Neural progenitor cell (in vitro differentiated cells): Measurements from ENCODE around the gene CDK18. TPM values are rescaled to one million over a fixed set of nuclear protein-coding genes. Genes with fewer than 3 reads are reported as not detected.

ENCODE experiments used
- DNase-seq: peaks from one replicate; pipeline ENCODE4 v3.0.0-alpha.2; 2016; ENCODE audit warnings: low spot score
- H2AFZ ChIP-seq: fragments of 200-600 bp; sonication (generic); replicated peaks from 2 replicates; pipeline ENCODE4 v1.6.1; 2016; ENCODE audit warnings: antibody characterized with exemption
- H3F3A ChIP-seq: fragments of 200-600 bp; sonication (generic); 2 replicates; pipeline ENCODE4 v1.6.1; 2016; ENCODE audit warnings: antibody characterized with exemption, low read depth
- H3K27ac ChIP-seq: fragments of 200-600 bp; sonication (generic); 2 replicates; pipeline ENCODE4 v1.5.1; 2016; ENCODE audit warnings: mild to moderate bottlenecking
- H3K27me3 ChIP-seq: fragments of 200-600 bp; sonication (generic); 2 replicates; pipeline ENCODE4 v1.6.1; 2016; ENCODE audit warnings: mild to moderate bottlenecking, moderate library complexity
- H3K36me3 ChIP-seq: fragments of 200-600 bp; sonication (generic); 2 replicates; pipeline ENCODE4 v1.5.1; 2016
- H3K4me1 ChIP-seq: fragments of 200-600 bp; sonication (generic); 2 replicates; pipeline ENCODE4 v1.6.1; 2016; ENCODE audit warnings: mixed run types
- H3K4me2 ChIP-seq: fragments of 200-600 bp; sonication (generic); 2 replicates; pipeline ENCODE4 v1.6.1; 2016
- H3K4me3 ChIP-seq: fragments of 200-600 bp; sonication (generic); 2 replicates; pipeline ENCODE4 v1.5.1; 2016
- H3K79me2 ChIP-seq: fragments of 200-600 bp; sonication (generic); 2 replicates; pipeline ENCODE4 v1.6.1; 2016; ENCODE audit warnings: low read depth
- H3K9ac ChIP-seq: fragments of 200-600 bp; sonication (generic); 2 replicates; pipeline ENCODE4 v1.6.1; 2016
- H3K9me3 ChIP-seq: fragments of 200-600 bp; sonication (generic); 2 replicates; pipeline ENCODE4 v1.5.1; 2016; ENCODE audit warnings: low read depth
- H4K20me1 ChIP-seq: fragments of 200-600 bp; sonication (generic); 2 replicates; pipeline ENCODE4 v1.6.1; 2016; ENCODE audit warnings: low read depth
- H3K27ac Mint-ChIP-seq: 3 replicates; pipeline ENCODE4 v1.8.0; 2021; ENCODE audit warnings: mixed read lengths
- H3K27me3 Mint-ChIP-seq: 2 replicates; pipeline ENCODE4 v1.8.0; 2022; ENCODE audit warnings: low read depth, mild to moderate bottlenecking, inconsistent platforms, moderate library complexity, mixed read lengths; ENCODE audit not compliant: insufficient read depth
- H3K36me3 Mint-ChIP-seq: 3 replicates; pipeline ENCODE4 v1.8.0; 2021; ENCODE audit warnings: mixed read lengths
- H3K4me1 Mint-ChIP-seq: 3 replicates; pipeline ENCODE4 v1.8.0; 2021; ENCODE audit warnings: mixed read lengths
- H3K4me3 Mint-ChIP-seq: 3 replicates; pipeline ENCODE4 v1.8.0; 2021; ENCODE audit warnings: mild to moderate bottlenecking, moderate library complexity, mixed read lengths
- H3K9me3 Mint-ChIP-seq: 3 replicates; pipeline ENCODE4 v1.8.0; 2020; ENCODE audit warnings: mixed read lengths
- EZH2 ChIP-seq: fragments of 200-600 bp; sonication (generic); IDR thresholded peaks from 2 replicates; pipeline ENCODE4 v1.6.1; 2017; ENCODE audit warnings: antibody characterized with exemption, mild to moderate bottlenecking, moderate library complexity
- EZH2phosphoT487 ChIP-seq: fragments of 200-600 bp; sonication (generic); IDR thresholded peaks from 2 replicates; pipeline ENCODE4 v1.6.1; 2017; ENCODE audit warnings: antibody characterized with exemption
- total RNA-seq: library from RNA; depleted of rRNA; stranded (reverse); fragments of >200 nt; gene quantifications from 2 replicates; pipeline ENCODE4 v1.2.3, GENCODE V29; 2015; ENCODE audit warnings: low replicate concordance
- TF ChIP-seq, protein P1 (sequence below): fragments of 200-600 bp; sonication (generic); IDR thresholded peaks from 2 replicates; pipeline ENCODE4 v1.5.1; 2017; ENCODE audit warnings: antibody characterized with exemption, mild to moderate bottlenecking

CDK18 gene
- total RNA-seq, 1 donor from 2014 or later, result 14.1 TPM

DNA sequence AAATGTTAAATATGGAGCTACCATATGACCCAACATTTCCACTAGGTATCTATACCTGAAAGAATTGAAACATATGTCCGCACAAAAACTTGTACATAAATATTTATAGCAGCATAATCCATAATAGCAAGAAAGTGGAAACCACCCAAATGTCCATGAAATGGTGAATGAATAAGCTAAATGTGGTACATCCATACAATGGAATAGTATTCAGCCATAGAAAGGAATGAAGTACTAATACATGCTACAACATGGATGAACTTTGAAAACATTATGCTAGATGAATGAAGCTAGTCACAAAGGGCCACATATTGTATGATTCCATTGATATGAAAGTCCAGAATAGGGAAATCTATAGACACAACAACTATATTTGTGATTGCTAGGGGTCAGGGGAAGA lies 28.6 kb upstream of the CDK18 start:
- H3K36me3 Mint-ChIP-seq, result no peaks in the 10 kb centered on the region
- Histone ChIP-seq H3K27me3 (peaks cover 43% of the 10 kb centered on the region), H3K4me2 (no peak overlapping the region), H3K36me3 (no peaks in the 10 kb centered on the region), H3K9me3 (no peaks in the 10 kb centered on the region), H3K4me1 (peaks cover 9% of the 10 kb centered on the region), H3K4me3 (no peak overlapping the region), H3K79me2 (no peaks in the 10 kb centered on the region), H3K9ac (no peak overlapping the region), H4K20me1 (no peaks in the 10 kb centered on the region), H2AFZ (no peak overlapping the region), H3K27ac (no peak overlapping the region), H3F3A (no peaks in the 10 kb centered on the region)
- DNase-seq, result no peak
- H3K9me3 Mint-ChIP-seq, result peaks cover 12% of the 10 kb centered on the region
- H3K27me3 Mint-ChIP-seq, result peaks cover 20% of the 10 kb centered on the region
- no peak overlapping the region for H3K27ac Mint-ChIP-seq
- TF ChIP-seq, protein P1, sequence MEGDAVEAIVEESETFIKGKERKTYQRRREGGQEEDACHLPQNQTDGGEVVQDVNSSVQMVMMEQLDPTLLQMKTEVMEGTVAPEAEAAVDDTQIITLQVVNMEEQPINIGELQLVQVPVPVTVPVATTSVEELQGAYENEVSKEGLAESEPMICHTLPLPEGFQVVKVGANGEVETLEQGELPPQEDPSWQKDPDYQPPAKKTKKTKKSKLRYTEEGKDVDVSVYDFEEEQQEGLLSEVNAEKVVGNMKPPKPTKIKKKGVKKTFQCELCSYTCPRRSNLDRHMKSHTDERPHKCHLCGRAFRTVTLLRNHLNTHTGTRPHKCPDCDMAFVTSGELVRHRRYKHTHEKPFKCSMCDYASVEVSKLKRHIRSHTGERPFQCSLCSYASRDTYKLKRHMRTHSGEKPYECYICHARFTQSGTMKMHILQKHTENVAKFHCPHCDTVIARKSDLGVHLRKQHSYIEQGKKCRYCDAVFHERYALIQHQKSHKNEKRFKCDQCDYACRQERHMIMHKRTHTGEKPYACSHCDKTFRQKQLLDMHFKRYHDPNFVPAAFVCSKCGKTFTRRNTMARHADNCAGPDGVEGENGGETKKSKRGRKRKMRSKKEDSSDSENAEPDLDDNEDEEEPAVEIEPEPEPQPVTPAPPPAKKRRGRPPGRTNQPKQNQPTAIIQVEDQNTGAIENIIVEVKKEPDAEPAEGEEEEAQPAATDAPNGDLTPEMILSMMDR, result no peak
- TF ChIP-seq EZH2, result no peak
- no peak for TF ChIP-seq EZH2phosphoT487
- no peak overlapping the region for H3K4me3 Mint-ChIP-seq
- peaks cover 29% of the 10 kb centered on the region for H3K4me1 Mint-ChIP-seq

DNA sequence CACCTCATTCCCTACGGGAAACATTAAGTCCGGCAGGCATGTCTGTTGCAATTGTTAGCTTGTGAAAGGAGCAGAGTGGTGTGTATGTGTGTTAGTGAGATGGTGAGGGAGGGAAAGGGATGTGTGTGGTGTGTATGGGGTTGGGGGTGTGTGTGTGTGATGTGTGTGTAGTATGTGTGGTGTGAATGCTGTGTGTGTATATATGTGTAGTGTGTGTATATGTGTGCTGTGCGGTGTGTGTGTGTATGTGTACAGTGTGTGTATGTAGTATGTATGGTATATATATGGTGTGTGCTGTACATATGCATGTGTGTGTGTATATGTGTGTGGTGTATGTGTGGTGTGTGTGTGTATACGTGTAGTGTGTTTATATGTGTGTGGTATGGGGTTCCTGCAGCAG lies 27.8 kb upstream of the CDK18 start:
- Mint-ChIP-seq H3K36me3 (no peaks in the 10 kb centered on the region), H3K9me3 (peaks cover 12% of the 10 kb centered on the region), H3K27me3 (peaks cover 22% of the 10 kb centered on the region), H3K4me3 (no peak overlapping the region), H3K27ac (no peak overlapping the region), H3K4me1 (peaks cover 35% of the 10 kb centered on the region)
- H2AFZ ChIP-seq, result no peak overlapping the region
- H3K9ac ChIP-seq, result no peak overlapping the region
- H3K4me3 ChIP-seq, result no peak overlapping the region
- DNase-seq, result no peak
- no peaks in the 10 kb centered on the region for H3K79me2 ChIP-seq
- H4K20me1 ChIP-seq, result peaks cover 6% of the 10 kb centered on the region
- peaks cover 16% of the 10 kb centered on the region for H3K4me1 ChIP-seq
- peaks cover 43% of the 10 kb centered on the region for H3K27me3 ChIP-seq
- no peak overlapping the region for H3K4me2 ChIP-seq
- peaks cover 7% of the 10 kb centered on the region for H3F3A ChIP-seq
- no peaks in the 10 kb centered on the region for H3K9me3 ChIP-seq
- no peak overlapping the region for H3K27ac ChIP-seq
- no peak for TF ChIP-seq EZH2phosphoT487
- TF ChIP-seq, protein P1, result no peak
- TF ChIP-seq EZH2, result no peak
- H3K36me3 ChIP-seq, result no peaks in the 10 kb centered on the region

DNA sequence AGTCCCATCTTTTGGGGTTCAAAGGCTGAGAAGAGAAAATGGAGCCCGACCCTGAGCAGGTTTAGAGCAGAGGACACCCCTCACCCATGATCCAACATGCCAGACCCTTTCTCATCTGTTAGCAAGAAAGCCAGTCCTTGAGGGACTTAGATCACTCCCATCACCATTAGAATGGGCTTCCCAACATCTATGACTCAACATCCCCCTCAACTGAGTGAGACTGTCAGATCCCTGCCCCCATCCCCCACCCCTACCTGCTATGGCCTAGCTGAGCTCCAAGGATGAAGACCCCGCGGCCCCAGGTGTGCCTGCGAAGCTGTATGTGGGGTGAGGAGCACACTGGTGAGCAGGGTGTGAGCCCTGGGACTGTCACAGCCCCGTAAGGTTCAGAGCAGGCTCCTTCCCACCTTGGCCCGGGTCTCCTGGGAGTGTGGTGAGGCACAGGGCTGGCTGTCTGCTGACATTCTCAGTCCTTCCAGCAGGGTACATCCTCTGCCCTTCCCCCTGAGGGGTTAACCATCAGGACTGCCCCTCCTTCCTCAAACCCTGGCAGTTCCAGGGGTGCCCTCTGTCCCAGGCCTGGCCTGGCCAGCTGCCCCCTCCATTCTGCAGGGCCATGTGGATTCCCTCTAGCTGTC lies 27.2 kb upstream of the CDK18 start:
- no peaks in the 10 kb centered on the region for H3K9me3 ChIP-seq
- H3K79me2 ChIP-seq, result no peaks in the 10 kb centered on the region
- H2AFZ ChIP-seq, result no peak overlapping the region
- Mint-ChIP-seq H3K27ac (no peak overlapping the region), H3K4me3 (no peak overlapping the region), H3K9me3 (peaks cover 12% of the 10 kb centered on the region), H3K36me3 (no peaks in the 10 kb centered on the region), H3K27me3 (peaks cover 25% of the 10 kb centered on the region), H3K4me1 (peaks cover 38% of the 10 kb centered on the region)
- no peak overlapping the region for H3K4me2 ChIP-seq
- no peak overlapping the region for H3K9ac ChIP-seq
- no peak for TF ChIP-seq EZH2phosphoT487
- TF ChIP-seq, protein P1, result no peak
- no peak for TF ChIP-seq EZH2
- peaks cover 41% of the 10 kb centered on the region for H3K27me3 ChIP-seq
- no peak for DNase-seq
- H3K36me3 ChIP-seq, result no peaks in the 10 kb centered on the region
- peaks cover 6% of the 10 kb centered on the region for H4K20me1 ChIP-seq
- no peak overlapping the region for H3K27ac ChIP-seq
- peaks cover 21% of the 10 kb centered on the region for H3K4me1 ChIP-seq
- H3K4me3 ChIP-seq, result no peak overlapping the region
- peaks cover 11% of the 10 kb centered on the region for H3F3A ChIP-seq
